Fibroblast of gingiva (primary cell): ENCODE results near the gene NRM.
"Not testable (repeated sequence)": the region's sequence is repeated elsewhere in the genome, so short reads cannot be mapped to it uniquely, and the experiment has no call there.

Source experiments
- DNase-seq: peaks from one replicate; pipeline ENCODE4 v3.0.0-alpha.2; 2011; ENCODE audit warnings: low read depth

Gene NRM

DNA sequence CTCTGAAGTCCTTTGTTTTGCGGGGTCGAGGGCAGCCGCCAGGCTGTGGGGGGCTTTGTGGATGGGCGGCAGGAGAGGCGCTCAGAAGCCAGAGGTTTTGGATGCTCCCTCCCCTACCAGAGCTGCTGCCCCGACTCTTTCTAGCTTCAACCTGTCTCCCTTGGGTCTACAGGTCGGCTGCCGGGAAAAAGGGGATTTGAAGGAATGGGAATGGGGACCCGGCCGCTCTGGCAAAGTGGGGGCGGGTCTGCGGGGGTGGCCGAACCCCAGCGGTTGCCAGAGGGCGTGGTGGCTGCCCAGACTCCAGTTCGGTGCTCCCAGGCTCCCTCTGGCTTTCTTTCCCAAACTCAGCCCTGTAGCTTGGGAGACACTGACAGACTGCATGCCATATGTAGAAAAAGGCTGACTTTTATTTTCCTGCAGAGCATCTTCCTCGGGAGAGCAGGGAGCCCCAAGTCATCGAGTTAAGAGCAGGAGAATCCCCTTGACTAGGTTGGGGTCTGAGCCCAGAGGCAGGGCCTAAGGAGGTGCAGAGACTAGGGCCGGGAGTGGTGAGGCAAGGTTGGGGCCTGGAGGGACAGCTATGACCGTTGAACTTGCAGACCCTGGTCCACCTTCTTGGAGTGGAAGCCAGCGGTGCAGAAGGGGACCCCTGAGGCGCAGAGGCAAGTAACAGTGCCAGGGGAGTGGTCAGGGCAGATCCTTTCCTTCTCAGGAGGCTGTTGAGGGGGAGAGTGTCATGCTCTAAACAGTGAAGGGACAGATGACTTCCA, 2.9 kb downstream of the NRM start:
- DNase-seq: peak; percentile 46

GRCh38 chr6:30686908-30687658, 3.7 kb downstream of the NRM start:
- DNase-seq: peak; percentile 99

- peak; percentile 77 for DNase-seq
Observed at GRCh38 chr6:30686009-30686907, 4.5 kb downstream of the NRM start, which contains the start of gene PPP1R18. PPP1R18 (minus strand) TSS chr6:30686645; CDS start chr6:30686018, 627 bp downstream.

- no peak for DNase-seq
Observed at GRCh38 chr6:30685157-30686008, 5.4 kb downstream of the NRM start.

GRCh38 chr6:30684386-30685156, 6.2 kb downstream of the NRM start:
- no peak for DNase-seq

GRCh38 chr6:30683980-30684338, 6.8 kb downstream of the NRM start:
- DNase-seq: no peak

DNA sequence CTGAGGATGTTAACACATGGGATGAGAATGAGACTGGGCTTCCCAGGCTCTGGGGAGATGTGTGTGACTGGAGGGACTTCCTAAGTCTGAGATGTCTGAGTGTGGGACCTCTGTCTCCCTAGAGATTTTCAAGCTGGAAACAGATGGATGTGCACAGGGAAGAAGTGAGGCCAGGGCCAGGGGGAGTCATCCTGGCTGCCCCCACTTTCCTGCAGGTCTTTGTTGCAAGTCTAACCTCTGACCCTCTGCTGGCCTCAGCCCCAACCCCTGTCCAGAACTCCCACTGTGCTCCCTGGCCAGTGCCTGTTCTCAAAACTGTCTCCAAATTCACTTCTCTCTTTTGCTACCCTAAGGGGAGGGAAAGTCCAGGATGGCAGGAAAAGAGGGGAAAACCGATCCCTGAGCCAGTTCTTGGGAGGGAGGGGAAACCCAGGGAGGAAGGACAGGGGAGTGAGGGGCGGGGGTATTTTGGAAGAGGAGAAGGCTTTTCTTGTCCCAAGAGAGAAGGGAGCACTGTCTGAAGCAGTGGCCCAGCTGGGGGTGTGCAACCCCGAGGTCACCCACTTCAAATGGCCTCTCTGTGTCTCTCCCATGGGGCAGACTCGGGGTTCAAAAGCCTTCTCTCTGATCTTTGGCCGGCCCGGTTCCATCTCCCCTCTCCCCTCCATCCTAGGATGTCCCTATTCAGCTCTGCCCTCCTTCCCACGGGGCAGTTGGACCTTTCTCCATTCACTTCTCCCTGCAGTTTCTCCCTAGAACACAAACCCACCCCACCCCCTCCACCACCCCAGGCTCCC, 7.4 kb downstream of the NRM start:
- DNase-seq: no peak

GRCh38 chr6:30682143-30683117, 8.4 kb downstream of the NRM start:
- DNase-seq: peak; percentile 82

GRCh38 chr6:30681766-30682142, 9.0 kb downstream of the NRM start:
- DNase-seq: no peak

GRCh38 chr6:30679765-30680535, 10.8 kb downstream of the NRM start:
- no peak for DNase-seq

DNA sequence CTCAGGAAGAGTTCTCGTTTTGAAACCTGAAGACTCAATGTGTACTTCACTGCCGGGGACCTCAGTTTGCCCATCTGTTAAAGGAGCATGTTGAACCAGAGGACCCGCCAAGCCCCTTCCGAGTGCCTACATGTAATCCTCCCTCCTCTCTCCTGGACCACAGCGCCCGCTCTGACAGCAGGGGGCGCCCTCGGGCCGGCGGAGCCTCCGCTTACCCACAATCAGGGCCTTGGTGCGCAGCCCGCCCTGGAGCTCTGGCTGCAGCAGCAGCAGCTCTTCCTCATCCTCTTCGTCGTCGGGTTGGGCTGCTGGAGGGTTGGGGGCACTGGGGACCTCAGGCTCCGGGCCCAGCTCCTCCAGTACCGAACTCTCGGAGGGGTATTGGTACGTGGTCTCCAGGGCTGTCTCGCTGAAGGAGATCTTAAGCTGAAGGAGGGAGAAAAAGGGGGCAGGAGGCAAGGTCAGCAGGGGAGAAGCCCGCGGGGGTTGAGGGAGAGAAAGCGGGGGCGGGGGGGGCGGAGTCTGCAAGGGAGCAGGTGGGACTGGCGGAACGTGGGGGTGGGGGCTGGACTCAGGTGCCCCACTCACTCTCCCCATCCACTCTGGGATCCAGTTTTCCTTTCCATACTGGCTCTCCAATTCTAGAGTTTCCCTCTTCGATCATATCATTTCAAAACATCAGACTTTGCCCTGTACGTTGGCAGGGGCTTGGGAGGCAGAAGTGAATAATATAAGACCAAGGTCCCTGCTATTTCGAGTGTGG, 11.6 kb downstream of the NRM start:
- peak; percentile 66 for DNase-seq

DNA sequence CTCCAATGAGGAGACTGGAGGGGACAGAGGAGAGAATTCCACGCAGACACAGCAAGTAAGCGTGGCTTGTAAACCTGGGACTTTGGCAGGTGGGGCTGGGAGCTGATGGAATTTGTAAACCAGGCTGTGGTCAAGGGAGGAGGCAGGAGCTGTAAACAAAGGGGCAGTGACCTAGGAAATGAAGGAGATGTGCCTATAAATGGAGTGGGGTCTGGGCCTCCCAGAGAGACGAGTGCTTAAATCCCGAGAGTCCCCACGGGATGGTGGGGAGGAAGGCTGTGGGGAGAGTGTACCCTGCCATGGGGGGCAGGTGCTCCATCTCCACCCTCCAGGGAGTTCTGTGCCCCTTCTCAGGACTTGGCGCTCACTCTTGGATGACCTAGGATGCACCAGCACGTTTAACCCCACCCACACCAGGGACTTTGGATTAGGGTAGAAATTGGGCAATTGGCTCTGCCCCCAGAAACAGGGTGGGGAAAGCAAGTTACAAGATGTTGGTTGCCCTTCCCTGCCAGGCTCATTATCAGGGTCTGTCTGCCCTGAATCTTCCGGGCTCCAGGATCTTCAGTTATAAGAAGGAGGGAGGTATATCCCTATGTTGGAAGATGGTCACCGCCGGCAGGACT, 14.0 kb downstream of the NRM start:
- no peak for DNase-seq

DNA sequence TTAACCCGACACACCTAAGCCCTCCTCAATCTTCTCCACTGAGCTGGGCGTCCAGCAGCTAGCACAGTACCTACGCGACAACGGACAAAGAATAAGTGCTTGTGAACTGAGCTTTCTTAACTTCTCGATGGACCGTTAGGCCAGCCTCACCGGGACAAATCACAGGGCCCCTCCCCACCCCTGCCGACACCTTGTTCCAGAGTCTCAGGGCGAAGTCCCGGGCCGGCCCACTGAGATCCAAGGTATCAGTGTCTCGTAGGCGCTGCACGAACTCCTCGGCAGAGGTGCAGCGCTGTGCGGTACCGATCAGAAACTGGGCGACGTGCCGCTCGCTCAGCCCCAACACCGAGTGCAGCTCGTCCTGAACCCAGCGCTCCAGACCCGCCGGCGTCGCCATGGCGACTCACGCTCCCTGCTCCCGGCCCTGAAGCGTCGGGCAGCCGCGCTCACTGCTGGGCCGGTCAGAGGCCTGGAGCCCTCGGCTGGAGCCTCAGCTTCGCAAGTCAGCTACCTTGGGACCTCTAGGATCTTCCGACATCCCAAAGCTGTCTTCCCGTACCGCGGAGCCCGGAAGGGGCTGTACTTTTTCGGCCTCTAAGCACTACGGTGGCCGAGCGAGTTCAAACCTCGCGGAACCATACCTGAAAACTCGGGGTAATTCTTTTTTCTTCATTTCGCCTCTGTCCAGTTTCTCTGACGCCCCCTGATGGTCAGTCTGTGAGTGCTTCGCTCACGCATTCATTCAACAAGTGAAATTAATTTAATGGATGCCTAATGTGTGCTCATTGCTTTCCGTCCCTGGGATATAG, 18.1 kb downstream of the NRM start, which contains the start of gene DHX16:
TSS of gene DHX16 (minus strand) at position 562 of the 809 bp plus-strand sequence. CDS start at position 397, 165 bp downstream.
- DNase-seq: peak; percentile 98

DNA sequence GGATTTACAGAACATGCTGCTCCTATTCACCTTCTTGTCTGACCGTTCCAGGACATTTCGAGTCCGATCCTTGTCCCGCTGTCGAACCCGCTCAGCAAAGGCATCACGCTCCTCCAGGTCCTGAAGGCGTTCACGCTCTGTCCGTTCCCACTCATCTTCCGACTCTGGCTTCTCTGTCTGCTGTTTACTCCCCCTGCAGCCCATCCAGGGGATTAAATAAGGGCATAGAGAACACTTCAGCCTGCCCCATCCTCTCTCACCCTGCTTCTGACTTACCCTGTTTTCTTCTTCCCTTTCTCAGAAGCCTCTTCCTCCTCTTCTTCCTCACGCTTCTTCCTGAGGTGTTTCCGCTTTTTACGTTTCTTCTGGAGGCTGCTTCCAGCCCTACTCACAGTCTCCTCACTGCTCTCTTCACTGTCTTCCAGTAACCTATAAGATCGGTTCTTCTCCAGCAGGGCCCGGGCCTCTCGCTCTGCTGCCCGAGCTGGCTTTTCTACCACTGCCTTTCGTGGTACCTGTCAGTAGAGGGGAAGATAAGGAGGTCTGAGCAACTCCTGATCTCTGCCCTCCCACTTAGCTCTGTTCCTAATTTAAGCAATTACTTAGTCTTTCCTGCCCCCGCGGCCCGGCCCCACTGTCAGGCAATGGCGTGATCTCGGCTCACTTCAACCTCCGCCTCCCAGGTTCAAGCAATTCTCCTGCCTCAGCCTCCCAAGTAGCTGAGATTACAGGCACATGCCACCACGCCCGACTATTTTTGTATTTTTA, 19.8 kb downstream of the NRM start:
- no peak for DNase-seq

- DNase-seq: not testable (repeated sequence)
Observed at GRCh38 chr6:30666300-30666699, 24.5 kb downstream of the NRM start.
